GM15510 (cell line): ENCODE data around the gene MMP17.
A peak's percentile ranks its signal among the peaks of the same experiment; 100 is the strongest.

Experiments
- POLR2A ChIP-seq: IDR thresholded peaks from 3 replicates; pipeline ENCODE4 v1.6.1; 2011; ENCODE audit warnings: borderline replicate concordance; ENCODE audit not compliant: insufficient read length; ENCODE audit errors: extremely low read depth

The MMP17 gene

DNA sequence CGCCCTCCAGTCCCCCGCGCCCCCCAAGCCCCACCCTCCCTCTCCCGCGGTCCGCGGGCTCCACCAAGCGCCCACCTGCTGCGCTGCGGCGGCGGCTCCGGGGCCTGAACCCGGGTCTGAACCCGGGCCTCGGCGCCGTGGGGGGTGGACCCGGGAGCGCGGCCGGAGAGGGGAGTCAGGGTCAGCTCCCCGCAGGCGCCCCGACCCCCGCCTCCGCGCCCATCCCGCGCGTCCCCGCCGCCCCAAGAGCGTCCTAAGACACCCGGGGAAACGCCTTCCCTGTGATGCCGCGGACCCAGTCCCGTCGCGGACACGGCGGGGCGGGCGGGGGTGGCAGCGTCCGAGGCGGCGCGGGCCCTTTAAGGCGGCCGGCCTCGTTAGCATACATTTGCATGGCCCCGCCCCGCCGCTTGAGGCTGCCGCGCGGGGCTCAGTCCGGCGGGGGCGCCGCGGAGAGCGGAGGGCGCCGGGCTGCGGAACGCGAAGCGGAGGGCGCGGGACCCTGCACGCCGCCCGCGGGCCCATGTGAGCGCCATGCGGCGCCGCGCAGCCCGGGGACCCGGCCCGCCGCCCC is at the start of gene MMP17:
TSS of gene MMP17 (plus strand) at position 433 of the 574 bp plus-strand sequence. CDS start at position 535, 102 bp downstream.
- TF ChIP-seq POLR2A, result peak; percentile 51

- TF ChIP-seq POLR2A, result no peak
These were observed 49.2 kb upstream of the MMP17 start for GRCh38 chr12:131779027-131779426.

GRCh38 chr12:131782061-131782460 is 46.1 kb upstream of the MMP17 start:
- TF ChIP-seq POLR2A, result no peak

- no peak for TF ChIP-seq POLR2A
These were observed 44.2 kb upstream of the MMP17 start for GRCh38 chr12:131783915-131784541.

GRCh38 chr12:131784909-131785762 is 43.1 kb upstream of the MMP17 start:
- no peak for TF ChIP-seq POLR2A

GRCh38 chr12:131785763-131786330 is 42.3 kb upstream of the MMP17 start:
- no peak for TF ChIP-seq POLR2A

DNA sequence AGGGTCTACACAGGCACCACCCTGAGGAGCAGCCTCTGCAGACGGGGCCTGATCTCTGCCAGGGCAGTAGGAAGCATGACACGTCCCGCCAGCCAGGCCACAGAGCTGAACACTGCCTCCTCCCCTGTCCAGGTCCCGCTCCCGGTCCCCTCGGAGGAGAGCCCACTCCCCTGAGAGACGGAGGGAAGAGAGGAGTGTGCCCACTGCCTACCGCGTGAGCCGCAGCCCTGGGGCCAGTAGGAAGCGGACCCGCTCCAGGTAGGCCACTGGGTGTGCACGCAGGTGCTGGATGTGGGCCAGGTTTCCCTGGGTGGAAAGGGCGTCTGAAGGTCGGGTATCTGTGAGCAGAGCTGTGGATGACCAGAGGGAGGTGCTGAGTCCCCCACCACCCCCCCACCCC is 41.9 kb upstream of the MMP17 start:
- no peak for TF ChIP-seq POLR2A

- TF ChIP-seq POLR2A, result no peak
These were observed 41.0 kb upstream of the MMP17 start for GRCh38 chr12:131787143-131787660.

DNA sequence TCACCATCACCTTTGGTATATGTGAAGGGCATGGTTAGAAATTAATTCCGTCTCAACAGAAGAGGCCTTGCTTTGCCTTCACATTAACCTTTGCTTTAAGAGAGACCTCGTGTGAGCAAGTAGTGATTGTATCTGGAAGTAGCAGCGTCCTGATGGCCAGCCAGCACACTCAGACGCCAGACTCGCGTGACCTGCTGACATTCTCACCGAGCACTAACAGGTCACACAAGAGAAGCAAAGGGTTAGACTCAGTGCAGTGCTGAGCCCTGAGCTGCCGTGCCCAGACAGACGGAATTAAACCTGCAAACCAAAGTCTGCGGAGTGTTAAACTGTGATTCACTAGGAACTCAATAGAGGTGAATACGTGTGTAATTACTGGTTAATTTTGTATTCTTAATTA is 40.1 kb upstream of the MMP17 start:
- TF ChIP-seq POLR2A, result no peak

DNA sequence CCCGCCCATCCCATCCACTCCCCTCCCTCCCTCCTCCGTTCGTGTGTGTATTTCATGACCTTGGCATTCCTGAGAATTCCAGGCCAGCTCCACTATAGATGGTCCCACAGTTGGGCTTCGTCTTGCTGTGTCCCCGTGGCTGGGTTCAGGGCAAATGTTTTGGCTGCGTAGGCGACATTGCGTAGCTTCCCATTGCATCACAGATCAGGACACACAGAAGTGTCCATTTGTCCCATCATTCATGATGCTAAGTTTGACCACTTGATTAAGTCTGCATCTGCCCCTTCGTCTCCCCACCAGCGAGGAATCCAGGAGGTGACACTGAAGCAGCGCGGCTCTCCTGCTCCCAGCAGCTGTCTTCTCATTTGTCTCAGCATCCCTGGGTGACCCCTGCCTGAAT is 38.6 kb upstream of the MMP17 start:
- no peak for TF ChIP-seq POLR2A

- no peak for TF ChIP-seq POLR2A
These were observed 34.8 kb upstream of the MMP17 start for GRCh38 chr12:131793243-131794022.

- no peak for TF ChIP-seq POLR2A
These were observed 34.1 kb upstream of the MMP17 start for GRCh38 chr12:131794061-131794460.

DNA sequence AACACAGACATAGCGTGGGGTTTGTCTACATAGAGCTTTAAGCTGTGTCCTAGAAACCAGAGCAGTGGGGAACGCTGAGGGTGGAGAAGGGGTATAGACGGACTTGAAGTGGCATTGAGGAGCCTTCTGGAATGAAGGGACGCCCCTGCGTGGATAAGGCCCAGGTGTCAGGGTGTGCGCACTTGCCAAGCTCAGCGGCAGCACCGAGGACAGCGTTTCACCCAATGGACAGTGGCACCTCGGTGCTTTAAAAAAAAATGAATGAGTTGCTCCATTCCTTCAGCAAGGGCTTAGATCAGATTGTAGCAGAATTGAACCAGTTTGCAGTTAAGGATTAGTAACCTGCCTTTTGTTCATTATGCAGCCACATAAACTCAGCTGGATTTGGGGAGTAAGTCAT is 33.6 kb upstream of the MMP17 start:
- no peak for TF ChIP-seq POLR2A

DNA sequence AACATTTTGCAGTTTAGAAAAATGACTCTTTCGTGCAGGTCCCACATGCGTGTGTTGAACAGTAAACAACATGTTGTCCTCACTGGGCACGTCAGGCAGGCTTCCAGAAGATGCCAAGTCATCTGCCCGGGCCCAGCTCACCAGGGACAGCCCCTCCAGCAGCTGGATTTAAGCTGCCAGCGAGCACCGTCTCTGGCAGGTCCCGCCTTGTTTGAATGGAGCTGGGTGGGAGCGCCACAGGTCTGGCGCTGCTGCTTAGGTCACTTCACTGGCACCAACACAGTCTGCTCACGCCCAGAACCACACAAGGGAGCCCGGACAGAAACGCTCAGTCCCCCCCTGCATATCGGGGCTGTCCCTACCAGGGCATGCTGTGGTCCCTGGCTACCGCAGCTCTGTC is 33.1 kb upstream of the MMP17 start:
- no peak for TF ChIP-seq POLR2A
